AG09319 (cell line): ENCODE data around the gene SYNE2.

Source experiments
- DNase-seq: peaks from one replicate; pipeline ENCODE4 v3.0.0-alpha.2; 2010; ENCODE audit warnings: low read depth; ENCODE audit errors: extremely low read depth
- TF ChIP-seq, protein P1 (sequence below): IDR thresholded peaks from 2 replicates; pipeline ENCODE4 v1.5.1; 2011; ENCODE audit warnings: low read depth, mild to moderate bottlenecking, inconsistent platforms, low read length, moderate library complexity

The SYNE2 gene

DNA sequence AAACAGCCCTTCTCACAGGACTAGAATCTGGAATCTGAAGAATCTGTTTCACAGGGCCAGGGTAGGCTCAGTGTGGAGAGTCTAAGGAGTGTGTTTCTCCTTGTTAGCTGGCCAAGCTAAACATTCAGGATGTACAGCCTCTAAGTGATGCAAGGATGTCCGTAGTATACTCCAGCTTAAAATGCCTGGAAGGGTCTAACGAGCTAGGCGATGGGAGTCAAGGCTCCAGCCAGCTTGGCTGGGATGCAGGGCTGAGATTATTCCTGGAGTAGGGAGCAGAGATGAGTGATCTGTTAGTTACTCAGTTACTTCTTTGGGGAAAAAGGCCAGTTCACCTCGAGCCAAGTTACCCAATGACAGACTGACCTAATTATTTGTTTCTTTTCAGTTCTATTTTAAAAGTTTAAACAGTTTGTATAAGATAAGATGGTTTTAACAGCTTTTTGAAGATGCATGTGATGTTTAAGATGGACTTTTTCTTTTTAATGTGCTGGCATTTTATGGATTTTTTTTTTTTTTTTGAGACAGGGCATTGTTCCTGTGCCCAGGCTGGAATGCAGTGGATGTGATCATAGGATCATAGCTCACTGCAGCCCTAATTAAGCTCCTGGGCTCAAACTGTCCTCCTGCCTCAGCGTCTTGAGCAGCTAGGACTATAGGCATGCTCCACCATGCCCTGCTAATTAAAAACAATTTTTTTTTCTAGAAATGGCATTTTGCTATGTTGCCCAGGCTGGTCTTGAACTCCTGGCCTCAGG lies 41.1 kb downstream of the SYNE2 start:
- TF ChIP-seq, protein P1, sequence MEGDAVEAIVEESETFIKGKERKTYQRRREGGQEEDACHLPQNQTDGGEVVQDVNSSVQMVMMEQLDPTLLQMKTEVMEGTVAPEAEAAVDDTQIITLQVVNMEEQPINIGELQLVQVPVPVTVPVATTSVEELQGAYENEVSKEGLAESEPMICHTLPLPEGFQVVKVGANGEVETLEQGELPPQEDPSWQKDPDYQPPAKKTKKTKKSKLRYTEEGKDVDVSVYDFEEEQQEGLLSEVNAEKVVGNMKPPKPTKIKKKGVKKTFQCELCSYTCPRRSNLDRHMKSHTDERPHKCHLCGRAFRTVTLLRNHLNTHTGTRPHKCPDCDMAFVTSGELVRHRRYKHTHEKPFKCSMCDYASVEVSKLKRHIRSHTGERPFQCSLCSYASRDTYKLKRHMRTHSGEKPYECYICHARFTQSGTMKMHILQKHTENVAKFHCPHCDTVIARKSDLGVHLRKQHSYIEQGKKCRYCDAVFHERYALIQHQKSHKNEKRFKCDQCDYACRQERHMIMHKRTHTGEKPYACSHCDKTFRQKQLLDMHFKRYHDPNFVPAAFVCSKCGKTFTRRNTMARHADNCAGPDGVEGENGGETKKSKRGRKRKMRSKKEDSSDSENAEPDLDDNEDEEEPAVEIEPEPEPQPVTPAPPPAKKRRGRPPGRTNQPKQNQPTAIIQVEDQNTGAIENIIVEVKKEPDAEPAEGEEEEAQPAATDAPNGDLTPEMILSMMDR, result no peak
- DNase-seq, result peak; percentile 72

DNA sequence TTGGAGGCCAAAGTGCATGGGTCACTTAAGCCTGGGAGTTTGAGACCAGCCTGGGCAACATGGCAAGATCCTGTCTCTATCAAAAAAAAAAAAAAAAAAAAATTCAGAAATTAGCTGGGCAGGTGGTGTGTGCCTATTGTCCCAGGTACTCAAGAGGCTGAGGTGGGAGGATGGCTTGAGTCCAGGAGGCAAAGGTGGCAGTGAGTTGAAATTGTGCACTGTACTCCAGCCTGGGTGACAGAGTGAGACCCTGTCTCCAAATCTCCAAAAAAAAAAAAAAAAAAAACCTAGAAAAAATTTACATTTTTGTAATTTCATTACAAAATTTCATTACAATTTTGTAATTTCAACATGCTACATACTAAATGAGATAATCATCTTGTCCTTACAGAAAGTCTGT lies 42.7 kb downstream of the SYNE2 start:
- TF ChIP-seq, protein P1, result no peak
- DNase-seq, result no peak

DNA sequence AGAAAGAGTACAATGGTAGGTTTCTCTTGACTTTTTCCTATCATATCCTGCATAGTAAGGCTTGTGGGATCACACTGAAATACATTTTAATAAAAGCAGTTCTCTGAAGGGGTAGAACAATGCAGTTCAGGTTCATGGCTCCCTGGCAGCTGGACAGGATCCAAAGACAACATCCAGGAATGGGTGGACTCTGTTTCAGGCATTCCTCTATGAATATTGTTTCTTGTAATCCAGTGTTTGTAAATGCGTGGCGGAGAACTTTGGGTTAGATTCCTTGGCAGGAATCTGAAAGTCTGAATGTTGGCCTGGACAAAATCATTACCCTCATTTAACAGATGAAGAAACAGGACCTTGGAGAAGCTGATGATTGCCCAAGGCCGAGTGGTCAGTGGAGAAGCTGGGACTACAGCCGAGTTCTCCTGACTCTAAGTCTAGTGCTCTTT lies 43.5 kb downstream of the SYNE2 start:
- TF ChIP-seq, protein P1, result no peak

DNA sequence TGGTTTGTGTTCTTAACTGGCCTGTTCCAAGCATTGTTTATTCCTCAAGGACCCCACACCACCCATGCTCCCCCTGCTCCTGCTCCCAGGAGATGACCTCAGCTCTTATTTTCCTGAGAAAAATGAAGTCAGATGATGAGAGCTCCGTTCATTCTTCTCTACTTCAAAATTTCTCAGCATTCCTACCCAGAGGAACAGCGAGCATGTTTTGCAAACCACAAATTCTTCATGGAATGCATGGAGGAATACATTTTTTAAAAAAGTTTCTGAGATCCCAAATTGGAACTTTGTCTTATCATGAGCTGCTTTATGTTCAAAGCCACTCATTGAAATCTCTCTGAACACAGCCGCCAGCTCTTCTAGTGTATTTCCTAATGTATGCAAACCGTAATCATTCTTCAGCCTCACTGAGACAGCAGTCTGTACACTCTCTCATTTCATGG lies 44.9 kb downstream of the SYNE2 start:
- DNase-seq, result no peak
- TF ChIP-seq, protein P1, result no peak

More for the DNA sequence above, 43.5 kb downstream of the SYNE2 start:
- peak; percentile 90 for DNase-seq

DNA sequence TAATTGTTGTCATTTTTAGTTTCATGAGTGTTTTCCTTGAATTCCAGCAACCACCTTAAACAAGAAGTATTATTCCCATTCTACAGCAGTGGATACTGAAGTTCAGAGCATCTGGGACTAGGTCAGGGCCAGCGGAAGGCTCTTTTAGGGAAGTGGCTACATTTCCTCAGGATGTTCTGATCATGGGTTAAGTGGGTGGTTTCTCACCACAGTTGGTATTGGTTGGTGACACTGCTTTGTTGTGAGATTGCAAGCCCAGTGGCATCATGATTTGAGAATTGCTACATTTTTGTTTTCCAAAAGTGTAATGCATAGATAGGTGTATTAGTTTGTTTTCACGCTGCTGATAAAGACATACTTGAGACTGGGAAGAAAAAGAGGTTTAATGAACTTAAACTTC lies 47.1 kb downstream of the SYNE2 start:
- no peak for DNase-seq
- TF ChIP-seq, protein P1, result no peak

DNA sequence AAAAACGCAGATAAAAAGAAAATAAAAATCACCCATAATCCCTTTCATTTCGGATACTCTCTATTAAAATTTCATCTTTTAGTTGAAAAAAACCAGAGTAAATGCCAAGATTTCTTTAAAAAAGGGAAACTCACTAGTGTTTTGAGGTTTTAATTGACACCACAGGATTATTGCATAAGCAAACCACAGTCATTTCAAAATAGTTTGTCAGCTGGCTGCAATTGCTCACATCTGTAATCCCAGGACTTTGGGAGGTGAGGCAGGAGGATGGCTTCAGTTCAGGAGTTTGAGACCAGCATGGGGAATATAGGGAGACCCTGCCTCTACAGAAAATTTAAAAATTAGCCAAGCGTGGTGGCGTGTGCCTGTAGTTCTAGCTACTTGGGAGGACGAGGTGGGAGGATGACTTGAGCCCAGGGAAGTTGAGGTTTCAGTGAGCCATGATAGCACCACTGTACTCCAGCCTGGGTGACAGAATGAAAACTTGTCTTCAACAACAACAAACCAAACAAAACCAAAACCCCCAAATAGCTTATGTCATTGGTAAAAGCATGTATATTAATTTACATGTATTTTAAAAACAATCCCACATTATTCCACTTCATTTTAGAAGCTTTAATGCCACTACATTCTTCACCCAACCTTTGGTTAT lies 48.8 kb downstream of the SYNE2 start:
- peak; percentile 57 for DNase-seq
- TF ChIP-seq, protein P1, result no peak

DNA sequence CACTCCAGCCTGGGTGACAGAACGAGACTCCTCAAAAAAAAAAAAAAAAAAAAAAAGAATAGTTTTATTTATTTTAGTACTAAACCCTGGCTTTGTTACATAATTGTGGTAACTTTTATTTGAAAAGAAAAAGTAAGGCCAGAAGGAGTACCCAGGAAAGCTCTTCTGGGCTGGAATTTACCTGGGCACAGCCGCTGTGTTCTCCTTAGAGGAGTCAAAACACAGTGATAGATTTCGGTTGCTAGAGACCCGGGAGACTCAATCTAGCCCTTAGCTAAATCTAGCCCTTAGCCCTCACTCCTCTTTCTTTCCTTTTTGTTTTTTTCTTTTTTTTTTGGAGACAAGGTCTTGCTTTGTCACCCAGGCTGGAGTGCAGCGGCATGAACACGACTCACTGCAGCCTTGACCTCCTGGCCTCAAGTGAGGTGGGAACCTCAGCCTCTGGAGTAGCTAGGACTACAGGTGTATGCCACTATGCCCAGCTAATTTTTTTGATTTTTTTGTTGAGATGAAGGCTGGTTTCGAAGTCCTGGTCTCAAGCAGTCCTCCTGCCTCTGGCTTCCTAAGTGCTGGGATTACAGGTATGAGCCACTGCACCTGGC lies 49.7 kb downstream of the SYNE2 start:
- TF ChIP-seq, protein P1, result no peak
- no peak for DNase-seq
